Stimulated activated CD8-positive, alpha-beta memory T cell treated with anti-CD3 and anti-CD28 coated beads, Interleukin-7, amount 100 ng/mL, for 48 hours (primary cell): Measurements from ENCODE around the gene SLC25A14.

Experiments
- DNase-seq, 2 donors: peaks; one replicate each; pipeline ENCODE4 v3.0.0-alpha.2; 2020; ENCODE audit warnings: low read depth in 1 of 2; ENCODE audit errors: extremely low read depth in 1 of 2

The SLC25A14 gene

GRCh38 chrX:130376077-130376476 is 36.4 kb downstream of the SLC25A14 start:
- no peak for DNase-seq

DNA sequence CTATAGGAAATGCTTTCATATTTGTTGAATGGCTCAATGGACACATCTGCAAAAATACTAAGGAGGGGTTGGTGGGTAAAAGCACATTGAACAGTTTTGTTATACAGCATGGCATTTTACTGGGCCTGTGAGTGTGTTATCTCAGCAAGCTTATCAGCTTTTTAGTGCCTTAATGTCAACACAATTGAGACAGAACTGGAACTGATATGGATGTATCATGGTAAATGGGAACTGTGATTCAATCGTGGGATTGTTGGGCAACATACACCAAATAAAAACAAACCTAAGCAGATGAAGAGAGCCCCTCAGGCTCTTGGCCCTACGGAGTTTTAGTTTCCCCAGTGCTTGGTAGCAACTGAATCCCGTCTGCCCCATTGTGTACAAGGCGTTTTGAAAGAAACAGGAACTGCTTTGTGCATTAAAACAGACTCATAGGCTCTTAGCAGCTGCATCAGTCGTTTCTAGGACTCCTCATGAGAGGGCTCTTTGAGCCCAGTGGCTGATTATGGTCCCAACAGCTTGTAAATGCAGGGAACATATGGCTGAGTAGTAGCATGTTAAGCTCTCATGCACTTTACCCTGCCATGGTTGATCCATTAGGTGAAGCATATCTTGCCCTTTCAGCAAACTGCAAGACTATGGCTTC is 38.4 kb downstream of the SLC25A14 start:
- no peak for DNase-seq

DNA sequence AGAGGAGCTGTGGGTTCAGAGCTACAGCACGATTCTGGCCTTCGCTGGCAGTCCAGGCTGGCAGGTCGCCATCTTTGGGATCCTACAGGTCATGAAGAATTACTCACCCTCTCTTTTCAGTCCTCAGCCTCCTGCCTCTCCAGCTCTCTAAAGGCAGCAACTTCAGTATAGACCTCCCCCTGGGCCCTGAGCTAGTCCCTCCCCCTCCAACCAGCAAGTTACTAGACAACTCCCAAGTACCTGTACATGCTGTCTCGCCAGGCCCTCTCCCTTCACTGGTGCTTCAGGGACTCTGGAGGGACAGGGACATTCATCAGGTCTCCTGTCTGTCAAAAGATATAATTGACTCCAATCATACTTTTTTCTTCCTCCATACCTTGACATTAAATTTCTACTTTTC is 45.8 kb downstream of the SLC25A14 start, which contains the start of gene GPR119:
TSS of gene GPR119 (minus strand) at position 155 of the 400 bp plus-strand sequence. CDS start 227 bp downstream, outside the sequence.
- no peak for DNase-seq

DNA sequence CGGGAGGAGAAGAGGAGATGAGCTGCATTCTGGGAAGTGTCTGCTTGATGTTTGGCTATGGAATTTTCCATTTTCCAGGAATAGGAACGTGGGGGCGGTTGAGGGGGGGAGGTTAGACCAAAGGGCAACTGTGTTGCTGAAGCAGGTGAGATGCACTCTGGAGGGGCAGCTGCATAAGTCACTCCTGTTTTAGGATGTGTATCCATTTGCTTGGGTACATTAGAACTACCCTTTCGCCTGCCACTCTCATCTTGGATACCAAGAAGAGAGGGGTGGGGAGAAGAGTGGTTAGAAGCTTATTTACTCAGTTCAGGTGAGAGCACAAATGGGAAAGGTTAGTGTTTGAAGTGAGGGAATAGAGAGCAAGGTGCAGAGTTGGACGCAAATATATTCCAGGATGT is 46.7 kb downstream of the SLC25A14 start:
- no peak for DNase-seq

DNA sequence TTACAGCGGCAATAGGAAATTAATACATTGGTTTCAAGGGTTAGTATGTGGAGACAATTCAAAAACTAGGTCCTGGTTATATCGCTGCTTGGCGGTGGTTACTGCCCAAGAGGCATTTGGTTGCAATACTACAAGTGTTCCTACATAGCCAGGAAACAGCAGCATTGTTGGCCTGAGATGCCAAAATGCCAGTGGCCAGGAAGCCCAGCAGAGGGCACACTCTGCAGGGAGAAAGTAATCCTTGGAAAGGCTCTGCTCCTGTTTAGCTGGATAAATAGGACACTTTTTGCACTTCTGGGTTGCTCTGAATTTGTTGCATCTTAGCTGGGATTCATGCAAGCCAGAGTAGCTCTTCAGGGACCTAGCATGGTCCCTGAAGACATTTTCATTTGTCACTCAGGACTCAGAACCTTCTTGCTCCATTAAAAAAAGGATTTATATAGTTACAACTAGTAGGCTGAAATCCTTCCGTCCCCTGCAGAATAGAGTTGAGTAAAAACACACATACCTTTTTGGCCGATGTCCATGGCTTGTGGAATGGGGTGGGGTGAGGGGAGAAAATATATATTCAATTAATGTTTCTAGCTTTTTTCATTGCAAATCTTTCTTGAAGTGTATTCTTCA is 53.8 kb downstream of the SLC25A14 start:
- DNase-seq: no peak

DNA sequence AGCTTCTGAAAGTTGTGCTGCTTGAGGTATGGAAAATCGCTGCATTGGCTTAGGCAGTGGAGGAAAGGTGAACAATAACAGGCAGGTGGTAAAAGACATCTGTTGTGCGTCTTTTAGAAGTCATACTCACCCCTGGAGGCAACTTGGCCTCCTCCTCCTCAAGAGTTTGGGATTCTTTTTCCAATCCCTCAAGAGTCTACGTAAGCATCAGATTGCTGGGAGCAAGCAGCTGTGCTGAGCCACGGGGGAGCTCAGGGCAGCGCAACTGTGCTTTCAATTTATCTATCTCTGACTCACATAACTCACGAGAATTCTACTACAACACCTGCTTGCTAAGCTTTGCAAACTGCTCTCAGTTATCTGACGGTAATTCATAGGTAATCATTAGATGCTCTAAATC is 55.6 kb downstream of the SLC25A14 start:
- no peak for DNase-seq

- DNase-seq: peak; percentile 37
Observed at GRCh38 chrX:130401415-130402207, 61.9 kb downstream of the SLC25A14 start, which contains the start of gene RBMX2. Gene RBMX2, plus strand, starts transcription at chrX:130401987. Its CDS starts 46 bp downstream, at chrX:130402033.

DNA sequence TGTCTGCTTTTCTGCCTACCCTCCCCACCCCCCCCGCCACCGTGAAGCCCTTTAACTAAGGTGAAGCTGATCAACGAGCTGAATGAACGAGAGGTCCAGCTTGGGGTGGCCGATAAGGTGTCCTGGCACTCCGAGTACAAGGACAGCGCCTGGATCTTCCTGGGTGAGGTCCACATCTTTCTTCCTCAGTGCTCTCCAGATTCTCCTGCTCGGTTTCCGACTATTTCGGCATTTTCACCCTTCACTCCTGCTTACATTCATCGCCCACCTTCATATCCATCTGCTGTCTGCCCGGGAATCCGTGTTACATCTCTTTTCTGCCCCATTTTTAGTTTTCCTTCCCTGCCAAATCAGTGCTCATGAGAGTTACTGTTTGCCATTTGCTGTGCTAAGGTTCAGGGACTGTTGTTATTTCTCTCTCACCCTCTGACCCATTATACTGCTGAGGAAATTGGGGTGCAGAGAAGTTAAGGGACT is 62.5 kb downstream of the SLC25A14 start:
- no peak for DNase-seq

DNA sequence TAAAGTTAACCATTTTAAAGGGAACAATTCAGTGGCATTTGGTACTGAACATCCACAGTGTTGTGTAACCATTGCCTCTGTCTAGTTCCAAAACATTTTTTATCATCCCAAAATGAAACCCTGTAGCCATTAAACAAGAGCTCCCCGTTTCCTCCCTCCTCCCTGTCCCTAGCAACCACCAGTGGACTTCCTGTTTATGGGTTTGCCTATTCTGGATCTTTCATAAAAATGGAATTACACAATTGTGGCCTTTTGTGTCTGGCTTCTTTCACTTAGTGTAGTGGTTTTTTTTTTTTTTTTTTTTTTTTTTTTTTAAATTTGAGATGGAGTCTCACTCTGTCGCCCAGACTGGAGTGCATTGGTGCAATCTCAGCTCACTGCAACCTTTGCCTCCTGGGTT is 73.7 kb downstream of the SLC25A14 start:
- DNase-seq: no peak

GRCh38 chrX:130414800-130415199 is 75.1 kb downstream of the SLC25A14 start:
- no peak for DNase-seq

DNA sequence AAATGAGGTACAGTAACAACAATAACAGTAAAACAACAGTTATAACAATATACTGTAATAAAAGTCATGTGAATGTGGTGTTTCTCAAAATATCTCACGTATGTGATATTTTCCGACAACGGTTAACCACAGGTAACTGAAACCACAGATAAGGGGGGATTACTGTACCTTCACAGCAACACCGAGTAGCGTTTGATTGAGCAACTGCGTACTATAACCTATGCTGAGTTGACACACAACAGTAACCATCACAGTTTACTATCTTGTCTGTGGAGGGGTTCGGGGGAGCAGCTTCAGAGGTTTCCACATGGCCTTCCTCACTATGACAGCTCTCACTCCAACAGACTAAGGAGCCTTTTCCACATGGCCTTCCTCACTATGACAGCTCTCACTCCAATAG is 75.5 kb downstream of the SLC25A14 start:
- no peak for DNase-seq

DNA sequence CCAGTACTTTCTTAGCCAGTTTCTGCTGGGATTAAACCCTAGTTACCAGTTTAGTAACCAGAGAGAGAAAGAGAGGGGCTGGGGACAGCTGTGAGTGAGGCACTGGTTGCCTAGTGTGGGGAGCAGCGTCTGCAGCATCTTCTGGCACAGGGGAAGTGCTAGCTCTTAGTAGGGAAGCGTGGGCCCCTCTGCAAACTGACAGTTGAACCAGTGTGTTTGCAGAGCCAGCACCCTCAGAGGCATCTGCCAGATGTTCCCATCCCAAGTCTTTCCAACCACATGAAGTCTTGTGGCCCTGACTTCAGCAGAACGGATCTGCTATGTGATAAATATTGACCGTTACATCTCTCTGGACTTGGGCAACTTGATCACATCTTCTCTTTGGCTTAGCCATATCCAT is 77.1 kb downstream of the SLC25A14 start:
- no peak for DNase-seq

- DNase-seq: no peak
Observed at GRCh38 chrX:130418066-130418465, 78.3 kb downstream of the SLC25A14 start.

DNA sequence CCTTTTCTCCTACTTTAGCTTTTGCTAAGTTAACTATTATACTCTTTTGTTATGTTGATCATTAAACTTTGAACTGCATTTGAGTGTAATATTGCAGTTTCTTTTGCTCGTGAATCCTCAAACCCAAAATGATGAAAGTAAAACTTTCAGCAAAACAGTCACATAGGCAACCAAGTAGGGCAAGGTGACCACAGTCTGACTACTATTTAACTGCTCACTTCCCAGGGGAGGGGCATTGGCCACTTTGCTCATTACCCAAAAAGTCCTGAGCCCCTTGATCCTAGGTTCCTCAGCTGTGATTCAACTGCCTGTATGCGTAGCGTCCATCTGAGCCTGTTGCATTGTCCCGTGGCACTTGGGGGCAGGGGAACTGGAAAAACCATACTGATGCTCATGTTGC is 79.0 kb downstream of the SLC25A14 start:
- no peak for DNase-seq

GRCh38 chrX:130419263-130419662 is 79.5 kb downstream of the SLC25A14 start:
- no peak for DNase-seq
